CD14-positive monocyte (primary cell): Measurements from ENCODE around the gene CREB5. TPM values are rescaled to one million over a fixed set of nuclear protein-coding genes. Genes with fewer than 3 reads are reported as not detected.

Experiments
- DNase-seq, 3 donors: peaks; one replicate each; pipeline ENCODE4 v3.0.0-alpha.2; 2011 to 2022
- H2AFZ ChIP-seq: 2 replicates; pipeline ENCODE4 v1.6.0; 2012; ENCODE audit warnings: mild to moderate bottlenecking, low read depth, low read length, inconsistent platforms; ENCODE audit not compliant: insufficient read depth, poor library complexity, severe bottlenecking
- H3K27ac ChIP-seq, 2 donors: 1 replicate in 1 of 2; 2 replicates in 1 of 2; pipeline ENCODE4 v1.5.1; 2012 to 2013; ENCODE audit warnings: low read length in 2 of 2, control low read depth in 1 of 2, inconsistent platforms in 1 of 2, low read depth in 1 of 2, mild to moderate bottlenecking in 1 of 2
- H3K27me3 ChIP-seq, 2 donors: one replicate each; pipeline versions ENCODE4 v1.6.0 to v1.6.1; 2011 to 2013; ENCODE audit warnings: low read length in 2 of 2; ENCODE audit not compliant: control insufficient read depth in 2 of 2, insufficient read depth in 2 of 2
- H3K36me3 ChIP-seq, 2 donors: replicated peaks in 1 of 2; 1 replicate in 1 of 2; 2 replicates in 1 of 2; pipeline versions ENCODE4 v1.5.1 to v1.6.1; 2012 to 2013; ENCODE audit warnings: low read length in 2 of 2, control low read depth in 1 of 2, inconsistent platforms in 1 of 2, mild to moderate bottlenecking in 1 of 2; ENCODE audit not compliant: insufficient read depth in 2 of 2, control insufficient read depth in 1 of 2
- H3K4me1 ChIP-seq, 2 donors: 1 replicate in 1 of 2; 2 replicates in 1 of 2; pipeline versions ENCODE4 v1.5.1 to v1.6.1; 2012 to 2013; ENCODE audit warnings: low read length in 2 of 2, control low read depth in 1 of 2, inconsistent platforms in 1 of 2, mild to moderate bottlenecking in 1 of 2, moderate library complexity in 1 of 2; ENCODE audit not compliant: insufficient read depth in 2 of 2, control insufficient read depth in 1 of 2
- H3K4me2 ChIP-seq: replicated peaks from 2 replicates; pipeline ENCODE3; 2012; ENCODE audit warnings: low read length, moderate library complexity, mild to moderate bottlenecking; ENCODE audit not compliant: poor library complexity, severe bottlenecking; ENCODE audit errors: extremely low read depth
- H3K4me3 ChIP-seq, 3 experiments: fragments of 200-600 bp in 1 of 3; sonication (generic) in 1 of 3; replicated peaks in 1 of 3; 1 replicate in 2 of 3; 2 replicates in 1 of 3; pipeline ENCODE4 v1.5.1; 2011 to 2013; ENCODE audit warnings: low read length in 3 of 3, mild to moderate bottlenecking in 3 of 3, control low read depth in 2 of 3, low read depth in 2 of 3, inconsistent platforms in 1 of 3, moderate library complexity in 1 of 3
- H3K79me2 ChIP-seq: 2 replicates; pipeline ENCODE4 v1.6.0; 2012; ENCODE audit warnings: mild to moderate bottlenecking, control low read depth, inconsistent platforms, low read length, moderate library complexity; ENCODE audit not compliant: insufficient read depth
- H3K9ac ChIP-seq: 2 replicates; pipeline ENCODE4 v1.6.0; 2017; ENCODE audit warnings: low read length, mild to moderate bottlenecking; ENCODE audit not compliant: insufficient read depth, poor library complexity, severe bottlenecking
- H3K9me3 ChIP-seq, 2 donors: replicated peaks in 1 of 2; 1 replicate in 1 of 2; 2 replicates in 1 of 2; pipeline versions ENCODE4 v1.5.1 to v1.6.1; 2012 to 2013; ENCODE audit warnings: low read length in 2 of 2, control low read depth in 1 of 2; ENCODE audit not compliant: control insufficient read depth in 1 of 2, insufficient read depth in 1 of 2
- H4K20me1 ChIP-seq: 2 replicates; pipeline ENCODE4 v1.6.0; 2012; ENCODE audit warnings: mild to moderate bottlenecking, low read length, control low read depth, moderate library complexity; ENCODE audit not compliant: insufficient read depth
- H3K27ac Mint-ChIP-seq, 7 donors: one replicate each; pipeline ENCODE4 v1.8.0; 2020; ENCODE audit warnings: mild to moderate bottlenecking in 7 of 7, mixed read lengths in 7 of 7, moderate library complexity in 6 of 7, inconsistent platforms in 2 of 7
- H3K27me3 Mint-ChIP-seq, 3 donors: one replicate each; pipeline ENCODE4 v1.8.0; 2021 to 2022; ENCODE audit warnings: low read depth in 3 of 3, mild to moderate bottlenecking in 3 of 3, mixed read lengths in 3 of 3, moderate library complexity in 3 of 3, inconsistent platforms in 1 of 3
- H3K36me3 Mint-ChIP-seq, 2 donors: one replicate each; pipeline ENCODE4 v1.8.0; 2020; ENCODE audit warnings: mixed read lengths in 2 of 2, inconsistent platforms in 1 of 2, mild to moderate bottlenecking in 1 of 2
- H3K4me1 Mint-ChIP-seq: one replicate; pipeline ENCODE4 v1.8.0; 2020; ENCODE audit warnings: mild to moderate bottlenecking, mixed read lengths
- H3K4me3 Mint-ChIP-seq, 2 donors: one replicate each; pipeline ENCODE4 v1.8.0; 2020; ENCODE audit warnings: mild to moderate bottlenecking in 2 of 2, mixed read lengths in 2 of 2, moderate library complexity in 1 of 2
- H3K9me3 Mint-ChIP-seq, 7 donors: one replicate each; pipeline ENCODE4 v1.8.0; 2020 to 2022; ENCODE audit warnings: mixed read lengths in 7 of 7, mild to moderate bottlenecking in 6 of 7, moderate library complexity in 6 of 7, inconsistent platforms in 2 of 7
- CTCF ChIP-seq: fragments of 200-600 bp; IDR thresholded peaks from one replicate; pipeline ENCODE4 v1.8.0; 2022; ENCODE audit warnings: antibody characterized with exemption, mild to moderate bottlenecking
- whole genome bisulfite sequencing: methylation state at CpG from one replicate; pipeline ENCODE4 v1.1.5; 2013; ENCODE audit warnings: missing lambda C conversion rate; ENCODE audit not compliant: insufficient coverage; 5-methylcytosine and 5-hydroxymethylcytosine counted together
- intact Hi-C, 2 donors: fragments of 100-400 bp; cut with micrococcal nuclease; formaldehyde crosslinking; loops; one replicate each; pipeline versions ENCODE4 v1.15.0 to v1.15.1; 2023
- polyA plus RNA-seq, 3 donors: library from polyadenylated mRNA; depleted of rRNA in 1 of 3; unstranded in 2 of 3; stranded (reverse) in 1 of 3; fragments of 300-500 nt in 2 of 3; fragments of >200 nt in 1 of 3; fragmentation: Illumina TruSeq in 2 of 3; gene quantifications; 1 replicate in 2 of 3; 2 replicates in 1 of 3; pipeline ENCODE4 v1.2.3, GENCODE V29; 2012 to 2021

Gene CREB5
- polyA plus RNA-seq, 3 donors, result 25.1 to 72.3 (median 44.2) TPM

GRCh38 chr7:28617308-28617880 lies 205.1 kb downstream of the CREB5 start:
- no peaks in the 10 kb centered on the region for H3K4me1 ChIP-seq
- intact Hi-C loops, result loop anchor here in 1 of 2 donors (10.0 kb wide), 1 partner anchor 237 kb away; no protein-coding TSS in a partner anchor
- no peaks in the 10 kb centered on the region for H3K9me3 Mint-ChIP-seq
- H2AFZ ChIP-seq, result no peak overlapping the region
- no CpG with 5 or more reads among the region's 2 CpGs for WGBS
- no peaks in the 10 kb centered on the region for H3K36me3 Mint-ChIP-seq
- no peaks in the 10 kb centered on the region for H3K4me1 Mint-ChIP-seq
- H3K36me3 ChIP-seq, result no peaks in the 10 kb centered on the region
- H3K27me3 ChIP-seq, result no peaks in the 10 kb centered on the region
- no peak overlapping the region for H3K9ac ChIP-seq
- H3K4me2 ChIP-seq, result no peak overlapping the region
- TF ChIP-seq CTCF, result no peak
- no peak for DNase-seq
- H3K9me3 ChIP-seq, result no peaks in the 10 kb centered on the region
- H3K27me3 Mint-ChIP-seq, result peaks cover 2 to 5% (median 2%) of the 10 kb centered on the region in 3 donors
- no peaks in the 10 kb centered on the region for H4K20me1 ChIP-seq
- H3K4me3 ChIP-seq, result no peak overlapping the region
- H3K4me3 Mint-ChIP-seq, result no peak overlapping the region
- no peak overlapping the region for H3K27ac ChIP-seq
- no peak overlapping the region for H3K27ac Mint-ChIP-seq
- no peaks in the 10 kb centered on the region for H3K79me2 ChIP-seq

- Mint-ChIP-seq H3K4me1 (no peaks in the 10 kb centered on the region), H3K36me3 (no peaks in the 10 kb centered on the region), H3K9me3 (no peaks in the 10 kb centered on the region), H3K27ac (no peak overlapping the region), H3K4me3 (no peak overlapping the region), H3K27me3 (peaks cover 1 to 3% (median 2%) of the 10 kb centered on the region in 3 donors)
- H3K4me1 ChIP-seq, result no peaks in the 10 kb centered on the region
- intact Hi-C loops, result loop anchor here in 1 of 2 donors (10.0 kb wide), 1 partner anchor 236 kb away; no protein-coding TSS in a partner anchor
- H3K4me2 ChIP-seq, result no peak overlapping the region
- DNase-seq, result no peak
- no peaks in the 10 kb centered on the region for H3K9me3 ChIP-seq
- WGBS, result 93% methylated on average over 3 of the region's 3 CpGs
- H3K4me3 ChIP-seq, result no peak overlapping the region
- no peaks in the 10 kb centered on the region for H3K79me2 ChIP-seq
- no peak overlapping the region for H2AFZ ChIP-seq
- no peaks in the 10 kb centered on the region for H3K27me3 ChIP-seq
- TF ChIP-seq CTCF, result no peak
- H3K36me3 ChIP-seq, result no peaks in the 10 kb centered on the region
- no peaks in the 10 kb centered on the region for H4K20me1 ChIP-seq
- H3K9ac ChIP-seq, result no peak overlapping the region
- no peak overlapping the region for H3K27ac ChIP-seq
Observed at GRCh38 chr7:28618383-28618782, 206.1 kb downstream of the CREB5 start.
